ENCODE results near the gene PIBF1. TPM values are rescaled to one million over a fixed set of nuclear protein-coding genes. Genes with fewer than 3 reads are reported as not detected.

Gene PIBF1
- total and polyA plus RNA-seq, 10 of the 15 experiments (the other 5 are each of a cell fraction or from before 2014, with no cell fraction given): 6.4 to 24.5 (median 11.1) TPM

- TF ChIP-seq MYC (IDR thresholded peaks at IDR 0.05; ENCODE audit: insufficient read depth, insufficient read length, insufficient replicate concordance, low read length, severe bottlenecking) (peak; percentile 51), FOS (IDR thresholded peaks at IDR 0.05; ENCODE audit: borderline replicate concordance, extremely low read depth, insufficient read length) (no peak), NBN (IDR thresholded peaks at IDR 0.05) (no peak), BACH1 (IDR thresholded peaks at IDR 0.05; ENCODE audit: borderline replicate concordance) (peak; percentile 53; the same call in 1 of the 2 replicates), RUNX3 (IDR thresholded peaks at IDR 0.05; ENCODE audit: low read length) (peak; percentile 82), MEF2A (IDR thresholded peaks at IDR 0.05; ENCODE audit: insufficient read depth, low read depth, low read length) (no peak), STAT1 (conservative IDR thresholded peaks at IDR 0.05) (no peak), LARP7 (IDR thresholded peaks at IDR 0.05) (peak; percentile 75; the same call in 1 of the 2 replicates), E4F1 (IDR thresholded peaks at IDR 0.05; ENCODE audit: borderline replicate concordance, partially characterized antibody) (peak; percentile 78), CTCF (IDR thresholded peaks at IDR 0.05 in 2 of 3, conservative IDR thresholded peaks at IDR 0.05 in 1 of 3; ENCODE audit: control insufficient read depth in 2 of 3, extremely low read depth in 1 of 3, insufficient read depth in 1 of 3, low read depth in 3 of 3, low read length in 3 of 3) (peak in 1 of 3 experiments; percentile 30; a peak in 1 of 6 replicates), RELB (IDR thresholded peaks at IDR 0.05; ENCODE audit: low read depth) (peak; percentile 71; the same call in 1 of the 2 replicates), IRF3 (IDR thresholded peaks at IDR 0.05) (no peak), GABPA (IDR thresholded peaks at IDR 0.05; ENCODE audit: low read depth) (peak; percentile 93), RAD51 (IDR thresholded peaks at IDR 0.05) (no peak), MYB (IDR thresholded peaks at IDR 0.05; ENCODE audit: borderline replicate concordance, low read depth, low read length) (no peak), GATAD2B (conservative IDR thresholded peaks at IDR 0.05; ENCODE audit: low read depth) (peak; percentile 96), EZH2 (IDR thresholded peaks at IDR 0.05; ENCODE audit: borderline replicate concordance, control insufficient read depth, low read depth, low read length) (no peak), E2F8 (IDR thresholded peaks at IDR 0.05; ENCODE audit: low read depth, partially characterized antibody) (peak; percentile 97)
Observed at GRCh38 chr13:72781451-72782439, at the start of gene PIBF1, which contains the start of gene DIS3 (continued).

Measured in GM12878 (cell line).